SH-SY5Y (cell line): ENCODE measurements around the gene FKBP5.

ENCODE experiments used
- GATA2 ChIP-seq: IDR thresholded peaks from 2 replicates; pipeline ENCODE4 v1.6.1; 2011; ENCODE audit warnings: mild to moderate bottlenecking, low read depth, low read length
- GATA3 ChIP-seq: IDR thresholded peaks from 2 replicates; pipeline ENCODE4 v1.6.1; 2011; ENCODE audit warnings: low read depth, mild to moderate bottlenecking, low read length, moderate library complexity

- TF ChIP-seq GATA2 (no peak), GATA3 (no peak)
Observed at GRCh38 chr6:35648203-35648602, 40.5 kb downstream of the FKBP5 start.
